Kidney epithelial cell (primary cell): ENCODE data around the gene RBM25. TPM values are rescaled to one million over a fixed set of nuclear protein-coding genes. Genes with fewer than 3 reads are reported as not detected.

ENCODE experiments used
- DNase-seq: peaks from one replicate; pipeline ENCODE4 v3.0.0-alpha.2; 2010; ENCODE audit warnings: low read depth
- H3K27me3 ChIP-seq: 2 replicates; pipeline ENCODE4 v1.6.0; 2011; ENCODE audit warnings: low read length; ENCODE audit not compliant: control insufficient read depth, insufficient read depth
- H3K36me3 ChIP-seq: 2 replicates; pipeline ENCODE4 v1.5.1; 2011; ENCODE audit warnings: low read length; ENCODE audit not compliant: control insufficient read depth, insufficient read depth
- H3K4me3 ChIP-seq: 2 replicates; pipeline ENCODE4 v1.5.1; 2011; ENCODE audit warnings: low read depth, mild to moderate bottlenecking, control low read depth, low read length
- total RNA-seq: library from RNA; depleted of rRNA; stranded (reverse); fragments of >200 nt; gene quantifications from 2 replicates; pipeline ENCODE4 v1.2.3, GENCODE V29; 2015
- TF ChIP-seq, protein P1 (sequence below): IDR thresholded peaks from 2 replicates; pipeline ENCODE4 v1.5.1; 2011; ENCODE audit warnings: mild to moderate bottlenecking, moderate library complexity, low read length, control low read depth, inconsistent platforms; ENCODE audit not compliant: insufficient read depth, poor library complexity, severe bottlenecking

RBM25 gene
- total RNA-seq, 1 donor from 2014 or later = 30.8 TPM

- no peaks in the 10 kb centered on the region for H3K36me3 ChIP-seq
- peak within 1 kb of the TSS; percentile 63 for H3K4me3 ChIP-seq
- DNase-seq = peak; percentile 61
- no peaks in the 10 kb centered on the region for H3K27me3 ChIP-seq
- TF ChIP-seq, protein P1, sequence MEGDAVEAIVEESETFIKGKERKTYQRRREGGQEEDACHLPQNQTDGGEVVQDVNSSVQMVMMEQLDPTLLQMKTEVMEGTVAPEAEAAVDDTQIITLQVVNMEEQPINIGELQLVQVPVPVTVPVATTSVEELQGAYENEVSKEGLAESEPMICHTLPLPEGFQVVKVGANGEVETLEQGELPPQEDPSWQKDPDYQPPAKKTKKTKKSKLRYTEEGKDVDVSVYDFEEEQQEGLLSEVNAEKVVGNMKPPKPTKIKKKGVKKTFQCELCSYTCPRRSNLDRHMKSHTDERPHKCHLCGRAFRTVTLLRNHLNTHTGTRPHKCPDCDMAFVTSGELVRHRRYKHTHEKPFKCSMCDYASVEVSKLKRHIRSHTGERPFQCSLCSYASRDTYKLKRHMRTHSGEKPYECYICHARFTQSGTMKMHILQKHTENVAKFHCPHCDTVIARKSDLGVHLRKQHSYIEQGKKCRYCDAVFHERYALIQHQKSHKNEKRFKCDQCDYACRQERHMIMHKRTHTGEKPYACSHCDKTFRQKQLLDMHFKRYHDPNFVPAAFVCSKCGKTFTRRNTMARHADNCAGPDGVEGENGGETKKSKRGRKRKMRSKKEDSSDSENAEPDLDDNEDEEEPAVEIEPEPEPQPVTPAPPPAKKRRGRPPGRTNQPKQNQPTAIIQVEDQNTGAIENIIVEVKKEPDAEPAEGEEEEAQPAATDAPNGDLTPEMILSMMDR = no peak
Observed at GRCh38 chr14:73136387-73137225, 78.3 kb downstream of the RBM25 start, which contains the start of gene PSEN1. Gene PSEN1, plus strand, starts transcription at chr14:73136507. Its CDS starts 11,513 bp downstream, at chr14:73148020.

DNA sequence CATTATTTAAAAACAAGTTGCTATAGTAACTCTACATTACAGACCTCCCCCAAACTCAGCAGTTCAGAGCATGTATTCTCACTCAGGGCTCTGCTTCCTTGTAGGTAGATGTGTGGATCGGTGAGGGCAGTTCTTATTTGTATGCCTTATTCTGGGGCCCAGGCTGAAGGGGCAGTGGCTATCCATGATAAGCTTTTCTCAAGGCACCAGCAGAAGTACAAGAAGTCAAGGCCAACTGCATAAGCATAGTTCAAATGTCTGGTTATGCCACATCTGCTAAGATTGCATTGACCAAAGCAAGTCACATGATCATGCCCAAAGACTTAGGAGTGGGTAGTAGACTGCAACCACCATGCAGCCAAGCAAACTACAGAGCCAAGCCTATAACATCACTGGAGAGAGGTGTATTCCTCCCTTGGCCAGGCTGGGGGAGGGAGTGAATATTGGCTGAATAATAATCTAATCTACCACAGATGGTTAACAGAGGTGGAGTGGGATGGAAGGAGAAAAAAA lies 82.5 kb downstream of the RBM25 start:
- TF ChIP-seq, protein P1 = no peak
- no peaks in the 10 kb centered on the region for H3K36me3 ChIP-seq

DNA sequence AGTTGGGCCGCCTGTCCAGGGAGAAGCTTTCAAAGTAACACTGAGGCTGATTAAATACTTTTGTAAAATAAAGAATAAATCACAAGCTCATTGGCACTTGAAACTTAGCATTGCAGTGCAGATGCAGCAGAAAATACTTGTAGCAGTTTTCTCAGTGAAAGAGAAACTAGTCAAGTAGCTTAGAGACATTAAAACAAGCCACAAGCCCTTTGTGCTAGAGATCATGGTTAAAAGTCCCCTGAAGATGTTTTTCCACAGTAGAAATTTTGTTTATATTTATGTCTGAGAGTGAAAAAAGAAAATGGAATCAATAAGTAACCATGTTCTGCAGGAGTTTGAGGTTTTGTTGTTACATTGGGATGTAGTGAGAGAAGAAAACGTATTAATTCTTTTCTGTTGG lies 83.9 kb downstream of the RBM25 start:
- TF ChIP-seq, protein P1 = no peak
- DNase-seq = no peak
- H3K4me3 ChIP-seq = no peak overlapping the region

More for the DNA sequence above, 82.5 kb downstream of the RBM25 start:
- no peak overlapping the region for H3K4me3 ChIP-seq
- DNase-seq = no peak
- H3K27me3 ChIP-seq = no peaks in the 10 kb centered on the region

DNA sequence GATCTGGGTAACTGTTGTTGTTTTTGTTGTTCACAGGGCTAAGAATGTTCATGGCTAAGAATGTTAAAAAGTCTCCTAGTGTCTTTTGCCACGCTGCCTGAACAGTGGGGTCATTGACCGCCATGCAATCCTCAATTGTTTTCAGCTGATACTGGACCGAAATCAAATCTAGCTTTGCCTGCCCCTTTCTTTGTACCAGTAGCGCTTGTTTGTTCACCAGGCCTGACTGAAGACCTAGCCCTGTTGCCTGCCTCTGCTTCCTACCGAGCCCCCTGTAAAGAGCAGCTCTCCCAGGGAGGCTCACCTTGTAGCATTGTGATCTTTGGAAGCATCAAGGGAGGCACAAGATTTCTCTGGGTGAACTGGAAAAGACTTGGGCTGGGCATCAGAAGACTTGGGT lies 84.7 kb downstream of the RBM25 start:
- no peak for DNase-seq
- Histone ChIP-seq H3K36me3 (no peaks in the 10 kb centered on the region), H3K27me3 (no peaks in the 10 kb centered on the region), H3K4me3 (no peak overlapping the region)
- TF ChIP-seq, protein P1 = no peak

More for the DNA sequence above, 83.9 kb downstream of the RBM25 start:
- no peaks in the 10 kb centered on the region for H3K27me3 ChIP-seq
- H3K36me3 ChIP-seq = no peaks in the 10 kb centered on the region

DNA sequence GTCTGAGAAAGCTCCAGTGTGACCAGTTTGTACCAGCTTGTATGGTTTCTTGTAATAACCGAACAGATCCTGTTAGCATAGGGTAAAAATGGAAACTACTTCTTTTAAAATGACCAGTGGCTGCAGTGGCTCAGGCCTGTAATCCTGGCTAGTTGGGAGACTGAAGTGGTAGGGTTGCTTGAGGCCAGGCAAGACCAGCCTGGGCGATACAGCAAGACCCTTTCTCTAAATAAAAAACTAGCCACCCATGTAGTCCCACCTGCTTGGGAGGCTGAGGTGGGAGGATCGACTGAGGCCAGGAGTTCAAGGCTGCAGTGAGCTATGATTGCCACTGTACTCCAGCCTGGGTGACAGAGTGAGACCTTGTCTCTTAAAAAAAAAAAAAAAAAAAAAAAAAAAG lies 85.3 kb downstream of the RBM25 start:
- Histone ChIP-seq H3K27me3 (no peaks in the 10 kb centered on the region), H3K4me3 (no peak overlapping the region), H3K36me3 (peaks cover 2% of the 10 kb centered on the region)
- DNase-seq = no peak
- TF ChIP-seq, protein P1 = no peak
